Stimulated activated CD4-positive, alpha-beta T cell treated with anti-CD3 and anti-CD28 coated beads, Interleukin-1b, Interleukin-23, amount 100 ng/mL, for 24 hours (primary cell): ENCODE data around the gene PPM1A.

Source experiments
- DNase-seq, 4 experiments: peaks; one replicate each; pipeline ENCODE4 v3.0.0-alpha.2; 2020; ENCODE audit warnings: low read depth in 4 of 4, low spot score in 1 of 4

Gene PPM1A

DNA sequence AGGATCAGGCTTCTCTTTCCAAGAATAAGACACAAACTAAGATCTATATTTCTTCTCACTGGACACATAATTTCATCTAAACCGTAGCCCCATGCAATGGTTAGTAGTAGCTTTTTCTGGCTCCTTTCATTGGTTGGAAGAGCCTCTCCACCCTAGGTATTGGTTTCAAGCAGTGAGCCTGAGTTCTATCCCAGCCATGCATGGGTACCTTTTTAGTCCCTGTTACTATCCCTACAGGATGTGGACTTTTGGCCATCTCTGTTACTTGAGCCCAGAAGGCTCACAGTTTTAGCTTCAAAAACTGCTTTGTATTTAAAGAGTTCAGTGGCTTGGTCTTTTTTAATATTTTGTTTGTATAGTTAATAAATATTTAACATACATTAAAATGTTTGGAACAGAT, 16.1 kb downstream of the PPM1A start:
- no peak for DNase-seq

- no peak for DNase-seq
These were observed 17.3 kb downstream of the PPM1A start for GRCh38 chr14:60266021-60266937.

GRCh38 chr14:60272177-60272576, 23.2 kb downstream of the PPM1A start:
- DNase-seq: no peak

GRCh38 chr14:60273956-60274355, 24.9 kb downstream of the PPM1A start:
- no peak for DNase-seq

DNA sequence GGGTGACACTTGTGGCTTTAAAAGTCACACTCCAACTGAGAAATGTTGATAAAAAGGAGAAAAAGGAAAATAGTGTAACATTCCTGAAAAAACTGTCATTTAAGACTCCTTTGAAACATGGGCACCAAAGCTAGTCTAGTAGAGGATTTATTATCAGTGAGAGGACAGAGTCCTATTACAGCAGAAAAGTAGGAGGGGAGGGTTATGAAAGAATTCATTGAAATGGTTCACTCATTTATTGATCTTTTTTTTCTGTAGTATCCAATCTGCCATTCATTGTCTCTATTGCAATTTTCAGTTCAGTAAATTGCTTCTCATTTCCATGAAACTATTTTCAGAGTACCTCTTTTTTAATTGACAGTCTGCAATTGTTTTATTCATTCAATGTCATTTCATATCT, 25.4 kb downstream of the PPM1A start:
- no peak for DNase-seq

- DNase-seq: no peak
These were observed 26.9 kb downstream of the PPM1A start for GRCh38 chr14:60275932-60276331.

DNA sequence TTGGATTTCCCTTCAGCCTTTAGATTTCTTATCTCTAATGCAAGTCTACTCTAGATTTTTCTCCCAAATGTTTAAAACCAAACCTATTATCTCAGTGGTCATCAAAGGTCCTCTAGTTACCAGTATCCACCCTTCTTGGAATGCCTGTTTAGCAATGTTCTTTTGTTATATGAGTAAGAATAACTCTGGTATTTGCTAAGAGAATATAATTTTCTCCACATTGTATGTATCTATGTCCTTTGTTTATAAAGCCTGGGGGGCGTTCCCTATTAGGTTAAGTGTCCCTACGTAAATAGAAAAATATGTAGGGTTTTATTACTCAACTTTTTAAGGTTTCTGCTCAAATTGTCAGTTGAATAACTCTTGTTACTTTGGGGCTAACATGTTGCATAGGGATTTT, 27.3 kb downstream of the PPM1A start:
- DNase-seq: no peak

DNA sequence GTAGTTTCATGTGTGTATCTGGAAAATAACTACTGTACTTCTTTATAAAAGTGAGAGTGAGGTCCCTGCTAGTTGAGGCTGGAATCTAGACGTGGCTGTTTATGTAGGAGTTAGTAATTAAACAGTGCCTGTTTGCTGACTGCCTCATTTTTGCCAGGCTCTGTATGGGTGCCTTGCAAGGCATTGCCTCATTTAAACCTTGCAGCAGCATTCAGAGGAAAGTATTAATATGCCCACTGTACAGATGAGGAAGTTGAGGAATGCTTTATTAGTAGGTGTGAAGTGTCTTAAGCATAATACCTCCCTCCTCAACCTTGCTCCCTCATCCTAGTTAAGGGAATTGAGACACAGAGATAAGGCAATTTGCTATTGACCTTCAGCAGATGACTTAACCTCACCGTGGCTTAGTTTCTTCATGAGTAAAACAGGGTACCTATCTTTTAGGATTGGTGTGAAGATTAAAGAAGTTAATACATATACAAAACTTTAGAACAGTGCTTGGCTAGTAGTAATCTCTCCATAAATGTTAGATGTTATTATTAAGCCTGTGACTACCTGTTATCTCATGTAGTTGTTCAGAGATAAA, 28.7 kb downstream of the PPM1A start:
- DNase-seq: no peak

DNA sequence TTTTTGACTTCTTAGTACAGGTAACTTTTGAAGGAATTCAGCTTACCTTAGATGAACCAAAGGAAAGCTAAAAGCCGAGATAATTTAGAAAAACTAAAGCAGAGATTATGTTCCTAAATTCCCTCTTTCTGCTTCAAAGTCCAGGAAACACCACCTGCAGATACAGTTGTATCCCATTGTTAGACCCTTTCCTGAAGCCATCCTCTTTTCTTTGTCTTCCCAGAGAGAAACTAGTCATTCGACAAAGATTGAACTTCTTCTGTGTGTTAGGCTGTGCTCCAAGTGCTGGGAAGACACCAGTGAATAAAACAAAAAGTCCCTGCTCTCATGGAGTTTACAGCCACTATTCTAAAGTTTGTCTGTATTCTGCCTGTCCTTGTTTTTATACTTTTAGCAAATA, 29.3 kb downstream of the PPM1A start:
- no peak for DNase-seq

GRCh38 chr14:60287452-60287851, 38.4 kb downstream of the PPM1A start:
- DNase-seq: no peak

- DNase-seq: no peak
These were observed 39.3 kb downstream of the PPM1A start for GRCh38 chr14:60288279-60288678.

DNA sequence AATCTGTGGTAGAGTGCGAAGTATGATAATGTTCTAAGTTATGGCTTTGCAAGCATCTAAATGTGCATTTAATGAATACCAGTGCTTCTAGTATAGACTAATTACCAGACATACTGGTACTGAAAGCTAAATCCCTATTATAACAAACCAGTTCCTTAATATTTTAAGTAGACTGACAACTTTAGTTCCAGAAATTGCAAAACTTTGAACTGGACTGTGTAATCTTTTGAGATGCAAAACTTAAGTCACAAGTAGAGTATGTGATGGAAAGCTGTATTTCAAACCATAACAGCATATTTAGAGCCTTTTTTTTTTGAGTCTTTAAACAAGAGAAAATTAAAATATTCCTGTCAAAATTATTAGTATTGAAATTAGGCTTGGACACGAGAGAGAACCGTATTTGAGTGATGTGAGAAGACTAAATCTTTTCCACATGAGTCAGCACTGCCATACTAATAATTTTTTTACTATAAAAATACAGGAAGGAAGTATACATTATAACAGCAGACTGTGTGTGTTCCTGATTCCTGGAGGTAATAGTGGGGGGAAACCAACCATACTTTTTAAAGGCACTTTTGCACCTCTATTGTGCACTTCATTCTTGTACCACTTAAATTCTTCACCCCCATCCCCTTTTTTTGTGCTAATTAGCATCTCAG, 45.5 kb downstream of the PPM1A start:
- DNase-seq: no peak

GRCh38 chr14:60300019-60300418, 51.0 kb downstream of the PPM1A start:
- DNase-seq: no peak

- no peak for DNase-seq
These were observed 52.7 kb downstream of the PPM1A start for GRCh38 chr14:60301685-60302084.

GRCh38 chr14:60302663-60303062, 53.6 kb downstream of the PPM1A start:
- DNase-seq: no peak

DNA sequence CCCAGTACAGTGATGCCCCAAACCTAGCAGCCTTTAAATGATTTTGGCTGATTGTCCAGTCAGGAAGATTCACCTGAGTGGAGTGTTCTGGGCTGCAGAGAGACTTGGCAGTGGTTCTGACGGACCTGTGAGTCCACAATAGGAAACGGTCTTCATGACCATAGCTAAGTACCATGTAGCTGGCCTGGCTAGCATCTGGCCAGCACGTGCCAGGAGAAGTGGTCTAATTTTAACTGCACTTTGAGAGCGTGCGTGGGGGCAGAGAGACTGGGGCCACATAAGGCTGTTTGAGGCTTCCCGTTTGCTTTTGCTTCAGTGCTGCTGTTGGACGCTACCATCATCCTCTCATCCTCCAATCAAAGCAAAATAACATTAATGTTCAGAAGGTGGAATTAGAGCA, 54.7 kb downstream of the PPM1A start:
- DNase-seq: no peak

GRCh38 chr14:60304509-60304908, 55.5 kb downstream of the PPM1A start:
- no peak for DNase-seq

- DNase-seq: no peak
These were observed 61.0 kb downstream of the PPM1A start for GRCh38 chr14:60309867-60310552.

DNA sequence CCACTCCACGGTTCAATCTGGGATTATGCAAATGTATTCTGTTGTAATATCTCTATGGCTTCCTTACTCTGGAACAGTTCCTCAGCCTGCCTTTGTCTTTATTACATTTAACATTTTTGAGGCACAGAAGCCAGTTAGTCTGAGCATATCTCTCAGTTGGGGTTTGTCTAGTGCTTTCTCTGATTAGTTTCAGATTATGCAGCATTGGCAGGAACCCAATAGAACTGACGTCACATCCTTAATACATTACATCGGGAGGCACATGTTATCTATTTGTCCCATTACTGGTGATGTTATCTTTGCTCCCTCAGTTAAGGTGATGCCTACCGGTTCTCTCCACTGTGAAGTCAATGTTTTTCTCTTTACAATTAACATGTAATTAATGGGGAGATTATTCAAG, 62.4 kb downstream of the PPM1A start:
- no peak for DNase-seq

- no peak for DNase-seq
These were observed 64.1 kb downstream of the PPM1A start for GRCh38 chr14:60313093-60313492.

- DNase-seq: no peak
These were observed 66.4 kb downstream of the PPM1A start for GRCh38 chr14:60315196-60315990.
